LNCaP clone FGC (cell line): ENCODE results near the gene AMOT.
A peak's percentile ranks its signal among the peaks of the same experiment; 100 is the strongest.

ENCODE experiments used
- DNase-seq: peaks from one replicate; pipeline ENCODE4 v3.0.0-alpha.2; 2011; ENCODE audit warnings: low read depth
- H3K4me3 ChIP-seq: 2 replicates; pipeline ENCODE4 v1.5.1; 2011; ENCODE audit warnings: mild to moderate bottlenecking, low read depth, low read length, control low read depth
- CTCF ChIP-seq: IDR thresholded peaks from 2 replicates; pipeline ENCODE4 v1.5.1; 2012; ENCODE audit warnings: mild to moderate bottlenecking; ENCODE audit not compliant: control insufficient read depth, insufficient read depth; ENCODE audit errors: extremely low read depth

Gene AMOT

GRCh38 chrX:112832481-112833095 is 8.0 kb downstream of the AMOT start:
- H3K4me3 ChIP-seq, result no peak overlapping the region
- no peak for TF ChIP-seq CTCF
- DNase-seq, result peak; percentile 28

GRCh38 chrX:112830540-112830939 is 10.1 kb downstream of the AMOT start:
- no peak for DNase-seq
- no peak for TF ChIP-seq CTCF
- H3K4me3 ChIP-seq, result no peak overlapping the region

DNA sequence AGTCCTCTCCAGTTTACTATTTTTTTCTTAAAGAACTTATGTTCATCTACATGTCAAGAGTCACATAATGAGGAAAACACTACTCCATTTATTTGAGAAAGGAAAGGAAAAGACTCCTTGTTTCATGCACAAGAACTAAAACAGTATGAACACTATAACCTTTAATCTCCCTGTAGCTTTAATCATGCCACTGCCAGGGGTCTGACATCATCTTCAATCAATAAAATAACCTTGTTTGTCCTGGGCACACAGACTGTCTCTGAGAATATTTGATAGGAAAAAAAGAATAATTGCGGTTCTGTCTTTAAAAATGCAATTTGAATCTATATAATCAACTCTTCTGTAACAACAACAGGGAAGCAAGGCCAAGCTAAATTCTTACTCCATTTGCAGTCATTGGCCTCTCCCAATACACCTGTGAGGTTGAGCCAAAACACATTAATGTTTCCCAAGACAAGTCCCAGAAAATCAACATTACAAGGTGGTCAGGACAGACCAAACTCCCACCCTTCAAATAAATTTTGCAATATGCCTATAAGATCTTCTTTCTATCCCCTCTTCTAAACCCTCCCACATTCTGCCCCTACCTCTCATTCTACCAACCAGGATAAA is 13.2 kb downstream of the AMOT start:
- no peak for TF ChIP-seq CTCF
- H3K4me3 ChIP-seq, result no peak overlapping the region
- DNase-seq, result no peak

DNA sequence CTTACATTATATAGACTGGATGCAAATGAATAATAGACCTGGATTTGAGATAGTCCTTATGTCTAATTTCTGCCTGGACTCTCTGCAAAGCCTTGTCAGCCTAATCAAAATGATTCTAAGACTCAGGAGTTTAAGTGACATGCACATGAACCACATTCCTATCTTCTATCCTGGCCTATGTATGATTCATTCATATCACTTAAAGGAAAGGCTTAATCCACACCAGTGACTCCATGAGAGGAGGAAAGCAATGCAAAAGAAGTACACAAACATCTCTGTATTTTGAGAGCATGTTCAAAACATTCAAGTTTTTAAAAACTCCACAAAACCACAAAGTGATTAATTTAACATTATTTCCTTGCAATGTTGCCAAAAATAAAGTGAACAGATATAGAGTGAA is 14.6 kb downstream of the AMOT start:
- H3K4me3 ChIP-seq, result no peak overlapping the region
- DNase-seq, result no peak
- no peak for TF ChIP-seq CTCF

GRCh38 chrX:112822892-112823291 is 17.7 kb downstream of the AMOT start:
- no peak for DNase-seq
- no peak for TF ChIP-seq CTCF
- H3K4me3 ChIP-seq, result no peak overlapping the region

DNA sequence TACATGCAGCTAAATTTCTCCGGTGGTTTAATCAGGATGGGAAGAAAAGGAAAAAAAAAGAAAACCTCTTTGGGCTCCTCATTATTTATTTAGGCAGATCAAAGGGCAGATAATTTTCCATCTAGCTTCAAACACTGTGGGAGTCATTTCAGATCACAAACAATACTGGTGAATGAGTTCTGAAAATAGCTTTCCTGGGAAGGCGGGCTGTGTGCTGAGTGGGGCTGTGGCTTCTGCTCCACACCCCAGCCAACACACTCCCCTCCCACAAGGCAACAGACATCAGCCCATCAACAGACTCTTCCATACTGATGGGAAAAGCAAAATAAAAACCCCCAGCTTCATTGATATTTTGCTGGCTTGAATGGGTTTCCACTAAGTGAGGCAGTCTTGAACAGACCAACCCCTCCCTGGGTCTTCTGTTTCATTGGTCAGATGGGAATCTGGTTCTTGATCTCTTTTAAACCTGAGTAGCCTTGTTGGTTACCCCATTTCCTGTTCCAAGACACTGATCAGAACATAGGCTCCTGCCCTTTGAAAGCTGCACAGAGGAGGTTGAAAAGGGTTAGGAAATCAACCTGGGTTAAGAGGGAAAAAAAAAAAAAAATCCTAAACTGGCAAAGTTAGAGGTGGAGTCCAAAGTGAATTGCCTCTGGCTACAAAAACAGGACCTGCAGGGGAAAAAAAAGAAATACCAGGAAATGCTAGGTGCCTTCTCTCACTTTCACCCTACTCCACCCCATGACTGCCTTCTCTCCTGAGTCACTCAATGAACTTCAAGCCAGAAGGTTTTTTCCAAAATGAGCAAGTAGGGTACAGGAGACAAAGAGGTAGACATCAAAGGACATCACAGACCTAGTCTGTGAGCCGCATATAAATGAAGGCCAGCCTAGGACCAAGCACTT is 20.0 kb downstream of the AMOT start:
- no peak for TF ChIP-seq CTCF
- H3K4me3 ChIP-seq, result no peak overlapping the region
- no peak for DNase-seq

- DNase-seq, result no peak
- H3K4me3 ChIP-seq, result no peak overlapping the region
- no peak for TF ChIP-seq CTCF
Observed at GRCh38 chrX:112819813-112820212, 20.8 kb downstream of the AMOT start.
